Activated T-cell treated with anti-CD3 and anti-CD28 coated beads for 1 hour (primary cell): ENCODE data around the gene ABCC9.
"Not testable (repeated sequence)": the region's sequence is repeated elsewhere in the genome, so short reads cannot be mapped to it uniquely, and the experiment has no call there.

Experiments used
- DNase-seq: peaks from one replicate; pipeline ENCODE4 v3.0.0-alpha.2; 2020; ENCODE audit warnings: low read depth

ABCC9 gene

GRCh38 chr12:21815306-21816062, 125.7 kb downstream of the ABCC9 start:
- DNase-seq, result no peak

GRCh38 chr12:21814814-21815213, 126.4 kb downstream of the ABCC9 start:
- DNase-seq, result no peak

- DNase-seq, result no peak
Observed at GRCh38 chr12:21814327-21814726, 126.9 kb downstream of the ABCC9 start.

- DNase-seq, result no peak
Observed at GRCh38 chr12:21813751-21814150, 127.5 kb downstream of the ABCC9 start.

GRCh38 chr12:21813125-21813524, 128.1 kb downstream of the ABCC9 start:
- no peak for DNase-seq

GRCh38 chr12:21812340-21812739, 128.9 kb downstream of the ABCC9 start:
- DNase-seq, result not testable (repeated sequence)

GRCh38 chr12:21809100-21809499, 132.1 kb downstream of the ABCC9 start:
- no peak for DNase-seq

- no peak for DNase-seq
Observed at GRCh38 chr12:21806255-21806654, 135.0 kb downstream of the ABCC9 start.

GRCh38 chr12:21801522-21802288, 139.5 kb downstream of the ABCC9 start:
- DNase-seq, result no peak

GRCh38 chr12:21800011-21800410, 141.2 kb downstream of the ABCC9 start:
- DNase-seq, result no peak

- no peak for DNase-seq
Observed at GRCh38 chr12:21797539-21797938, 143.7 kb downstream of the ABCC9 start.

- no peak for DNase-seq
Observed at GRCh38 chr12:21795648-21796328, 145.4 kb downstream of the ABCC9 start.

- DNase-seq, result not testable (repeated sequence)
Observed at GRCh38 chr12:21794807-21795595, 146.2 kb downstream of the ABCC9 start.

GRCh38 chr12:21789687-21790086, 151.5 kb downstream of the ABCC9 start:
- DNase-seq, result not testable (repeated sequence)

GRCh38 chr12:21788089-21788983, 152.9 kb downstream of the ABCC9 start:
- no peak for DNase-seq

GRCh38 chr12:21786041-21786531, 155.1 kb downstream of the ABCC9 start:
- no peak for DNase-seq

GRCh38 chr12:21782723-21783122, 158.5 kb downstream of the ABCC9 start:
- not testable (repeated sequence) for DNase-seq

- DNase-seq, result no peak
Observed at GRCh38 chr12:21780786-21781185, 160.4 kb downstream of the ABCC9 start.

- no peak for DNase-seq
Observed at GRCh38 chr12:21776175-21776574, 165.1 kb downstream of the ABCC9 start.

GRCh38 chr12:21775133-21775820, 165.9 kb downstream of the ABCC9 start:
- DNase-seq, result no peak
